ENCODE measurements around the gene MYL4.

MYL4 gene

DNA sequence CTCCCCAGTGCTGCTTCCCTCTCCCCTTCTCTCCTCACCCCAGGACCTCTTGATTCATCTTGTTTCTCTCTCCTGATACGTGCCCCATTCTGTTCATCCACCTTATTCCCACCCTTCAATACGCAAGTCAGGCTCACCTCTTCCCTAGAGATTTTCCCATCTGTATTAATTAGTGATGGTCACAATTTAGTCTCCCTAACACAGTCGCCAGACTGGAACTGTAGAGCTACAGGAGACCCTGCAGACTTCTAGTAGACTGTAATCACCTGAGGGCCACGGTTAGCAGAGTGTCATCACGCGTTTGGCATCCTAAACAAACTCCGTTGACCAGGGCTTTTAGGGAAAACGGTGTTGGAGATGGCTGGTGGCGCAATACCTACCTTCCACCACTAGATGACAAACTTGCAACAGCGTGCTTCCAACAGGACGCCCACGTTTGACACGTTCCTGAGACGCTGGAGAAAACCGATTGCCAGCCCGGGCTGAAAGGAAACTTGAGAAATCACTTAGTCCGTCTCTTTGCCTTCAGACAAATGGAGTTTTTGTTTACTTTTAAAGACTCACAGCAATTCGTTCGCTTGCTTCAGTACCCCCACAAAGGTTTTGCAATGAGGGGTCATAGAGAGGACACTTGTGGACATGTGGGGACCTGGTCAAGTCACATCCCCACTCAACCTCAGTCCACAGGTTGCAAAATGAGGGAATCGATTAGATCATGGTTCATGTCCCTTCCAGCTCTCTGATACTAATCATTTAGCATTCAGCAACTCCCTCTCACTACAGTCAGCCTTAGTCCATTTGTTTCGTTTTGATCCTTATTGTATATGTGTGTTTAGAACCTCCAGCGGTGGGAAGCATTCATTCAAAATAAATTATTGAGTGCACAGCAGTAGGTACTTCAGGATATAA lies 20.6 kb downstream of the MYL4 start:
- no peaks in the 10 kb centered on the region for H3K36me3 ChIP-seq (ENCODE audit: insufficient read depth, low read length)
- no peak overlapping the region for H3K4me3 ChIP-seq (ENCODE audit: low read length)
- no peaks in the 10 kb centered on the region for H3K9me3 ChIP-seq (ENCODE audit: low read length)
- peaks cover 3% of the 10 kb centered on the region for H3K4me1 ChIP-seq (ENCODE audit: insufficient read depth, low read length)
- H2AFZ ChIP-seq (ENCODE audit: low read depth, low read length) = no peak overlapping the region
- H3K27me3 ChIP-seq (ENCODE audit: insufficient read depth, low read length) = no peaks in the 10 kb centered on the region

DNA sequence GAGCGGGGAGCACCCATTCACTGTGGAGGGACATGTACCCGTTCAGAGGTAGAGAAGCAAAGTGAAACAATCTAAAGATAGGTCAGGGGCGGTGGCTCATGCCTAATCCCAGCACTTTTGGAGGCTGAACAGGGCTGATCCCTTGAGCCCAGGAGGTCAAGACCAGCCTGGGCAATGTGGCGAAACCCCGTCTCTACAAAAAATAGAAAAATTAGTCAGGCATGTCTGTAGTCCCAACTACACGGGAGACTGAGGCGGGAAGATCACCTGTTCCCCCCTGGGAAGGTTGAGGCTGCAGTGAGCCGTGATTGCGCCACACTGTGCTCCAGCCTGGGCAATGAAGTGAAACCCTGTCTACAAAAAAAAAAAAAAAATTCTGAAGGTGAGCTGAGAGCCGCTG lies 21.7 kb downstream of the MYL4 start:
- H3K36me3 ChIP-seq (ENCODE audit: insufficient read depth, low read length) = no peaks in the 10 kb centered on the region
- no peak overlapping the region for H3K4me3 ChIP-seq (ENCODE audit: low read length)
- no peak overlapping the region for H2AFZ ChIP-seq (ENCODE audit: low read depth, low read length)
- H3K27me3 ChIP-seq (ENCODE audit: insufficient read depth, low read length) = no peaks in the 10 kb centered on the region
- H3K4me1 ChIP-seq (ENCODE audit: insufficient read depth, low read length) = peaks cover 3% of the 10 kb centered on the region
- no peaks in the 10 kb centered on the region for H3K9me3 ChIP-seq (ENCODE audit: low read length)

DNA sequence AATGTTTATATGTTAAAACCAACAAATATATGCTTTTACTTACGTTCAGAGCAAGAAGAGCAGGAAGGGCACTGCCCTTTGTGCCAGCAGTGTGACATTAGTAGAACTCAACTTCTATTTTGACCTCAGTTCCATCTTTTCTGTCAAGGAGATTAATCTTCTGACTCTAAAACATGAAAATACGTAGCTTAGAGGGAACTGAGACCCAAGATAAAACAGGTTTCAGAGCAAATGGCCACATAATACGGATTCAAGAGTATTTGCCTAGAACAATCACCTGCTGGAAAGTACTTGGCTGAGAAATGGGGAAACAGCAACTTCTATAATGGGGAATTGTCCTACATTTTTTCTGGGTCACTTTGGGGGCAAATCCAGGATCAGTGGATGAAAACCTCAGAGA lies 22.2 kb downstream of the MYL4 start:
- Histone ChIP-seq H3K9me3 (ENCODE audit: low read length) (no peaks in the 10 kb centered on the region), H3K27me3 (ENCODE audit: insufficient read depth, low read length) (no peaks in the 10 kb centered on the region), H3K36me3 (ENCODE audit: insufficient read depth, low read length) (no peaks in the 10 kb centered on the region), H3K4me1 (ENCODE audit: insufficient read depth, low read length) (peaks cover 3% of the 10 kb centered on the region), H2AFZ (ENCODE audit: low read depth, low read length) (no peak overlapping the region), H3K4me3 (ENCODE audit: low read length) (no peak overlapping the region)

DNA sequence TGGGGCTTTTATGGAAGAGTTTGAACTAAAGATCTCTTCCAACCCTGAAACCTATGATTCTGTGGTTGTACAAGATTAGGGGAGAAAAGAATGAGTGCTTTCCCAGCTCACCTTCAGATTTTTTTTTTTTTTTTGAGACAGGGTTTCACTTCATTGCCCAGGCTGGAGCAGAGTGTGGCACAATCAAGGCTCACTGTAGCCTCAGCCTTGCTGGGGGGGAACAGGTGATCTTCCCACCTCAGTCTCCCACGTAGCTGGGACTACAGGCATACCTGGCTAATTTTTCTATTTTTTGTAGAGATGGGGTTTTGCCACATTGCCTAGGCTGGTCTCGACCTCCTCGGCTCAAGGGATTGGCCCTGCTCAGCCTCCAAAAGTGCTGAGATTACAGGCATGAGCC lies 22.7 kb downstream of the MYL4 start:
- H3K4me1 ChIP-seq (ENCODE audit: insufficient read depth, low read length) = peaks cover 3% of the 10 kb centered on the region
- no peak overlapping the region for H2AFZ ChIP-seq (ENCODE audit: low read depth, low read length)
- H3K4me3 ChIP-seq (ENCODE audit: low read length) = no peak overlapping the region
- H3K36me3 ChIP-seq (ENCODE audit: insufficient read depth, low read length) = no peaks in the 10 kb centered on the region
- peaks cover under 1% of the 10 kb centered on the region for H3K27me3 ChIP-seq (ENCODE audit: insufficient read depth, low read length)
- no peaks in the 10 kb centered on the region for H3K9me3 ChIP-seq (ENCODE audit: low read length)

DNA sequence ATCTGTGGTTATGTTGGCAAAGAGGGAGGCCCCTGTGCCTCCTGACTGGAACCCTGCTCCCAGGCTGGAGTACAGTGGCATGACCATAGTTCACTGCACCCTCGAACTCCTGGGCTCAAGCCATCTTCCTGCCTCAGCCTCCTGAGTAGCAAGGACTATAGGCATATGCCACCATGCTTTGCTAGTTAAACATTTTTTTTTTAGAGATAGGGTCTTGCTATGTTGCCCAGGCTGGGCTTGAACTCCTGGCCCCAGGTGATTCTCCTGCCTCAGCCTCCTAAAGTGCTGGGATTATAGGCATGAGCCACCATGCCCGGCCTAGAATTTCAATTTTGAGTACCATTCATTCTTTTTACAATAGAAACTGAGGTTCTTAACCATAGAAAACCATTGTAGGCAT lies 23.3 kb downstream of the MYL4 start:
- Histone ChIP-seq H3K27me3 (ENCODE audit: insufficient read depth, low read length) (peaks cover 4% of the 10 kb centered on the region), H3K36me3 (ENCODE audit: insufficient read depth, low read length) (no peaks in the 10 kb centered on the region), H3K4me3 (ENCODE audit: low read length) (no peak overlapping the region), H3K4me1 (ENCODE audit: insufficient read depth, low read length) (peaks cover 3% of the 10 kb centered on the region), H3K9me3 (ENCODE audit: low read length) (no peaks in the 10 kb centered on the region), H2AFZ (ENCODE audit: low read depth, low read length) (no peak overlapping the region)

DNA sequence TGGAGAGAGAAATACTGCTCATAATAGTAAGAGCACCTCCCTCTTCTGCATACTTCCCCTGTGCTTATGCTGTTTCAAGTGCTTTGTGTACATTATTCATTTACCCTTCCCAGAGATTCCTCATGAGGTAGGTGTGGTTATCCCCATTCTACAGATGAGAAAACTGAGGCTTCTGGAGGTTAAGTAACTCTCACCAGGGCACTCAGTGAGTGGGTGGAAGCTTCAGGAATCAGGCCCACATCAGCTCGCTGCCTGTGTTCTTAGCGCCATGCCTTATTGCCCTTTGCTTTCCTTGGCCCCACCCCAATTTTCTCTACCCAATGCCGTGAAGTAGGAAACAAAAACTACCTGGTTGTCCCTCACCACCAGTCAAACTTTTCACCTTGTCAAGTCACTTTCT lies 26.4 kb downstream of the MYL4 start:
- Histone ChIP-seq H3K27me3 (ENCODE audit: insufficient read depth, low read length) (peaks cover 4% of the 10 kb centered on the region), H3K4me3 (ENCODE audit: low read length) (no peak overlapping the region), H3K9me3 (ENCODE audit: low read length) (no peaks in the 10 kb centered on the region), H3K36me3 (ENCODE audit: insufficient read depth, low read length) (no peaks in the 10 kb centered on the region), H2AFZ (ENCODE audit: low read depth, low read length) (no peak overlapping the region), H3K4me1 (ENCODE audit: insufficient read depth, low read length) (no peaks in the 10 kb centered on the region)

DNA sequence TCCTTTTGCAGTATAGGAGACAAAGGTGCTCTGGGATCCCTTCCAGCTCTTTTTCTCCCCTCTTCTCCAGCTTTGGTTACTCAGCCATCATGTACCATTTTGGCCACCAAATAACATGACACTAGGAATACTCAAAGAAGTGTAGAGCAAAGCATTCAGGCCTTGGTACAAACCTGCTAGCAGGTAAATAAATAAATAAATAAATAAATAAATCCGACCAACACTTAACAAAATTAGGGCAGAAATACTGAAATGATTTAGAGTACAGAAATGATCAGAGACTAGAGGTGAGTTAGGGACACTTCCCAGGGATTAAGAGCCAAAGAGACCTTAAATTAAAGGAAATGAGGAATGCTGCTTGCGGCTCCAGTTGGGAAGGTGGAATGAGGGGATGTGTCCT lies 26.8 kb downstream of the MYL4 start:
- Histone ChIP-seq H3K36me3 (ENCODE audit: insufficient read depth, low read length) (no peaks in the 10 kb centered on the region), H3K4me3 (ENCODE audit: low read length) (no peak overlapping the region), H2AFZ (ENCODE audit: low read depth, low read length) (no peak overlapping the region)

DNA sequence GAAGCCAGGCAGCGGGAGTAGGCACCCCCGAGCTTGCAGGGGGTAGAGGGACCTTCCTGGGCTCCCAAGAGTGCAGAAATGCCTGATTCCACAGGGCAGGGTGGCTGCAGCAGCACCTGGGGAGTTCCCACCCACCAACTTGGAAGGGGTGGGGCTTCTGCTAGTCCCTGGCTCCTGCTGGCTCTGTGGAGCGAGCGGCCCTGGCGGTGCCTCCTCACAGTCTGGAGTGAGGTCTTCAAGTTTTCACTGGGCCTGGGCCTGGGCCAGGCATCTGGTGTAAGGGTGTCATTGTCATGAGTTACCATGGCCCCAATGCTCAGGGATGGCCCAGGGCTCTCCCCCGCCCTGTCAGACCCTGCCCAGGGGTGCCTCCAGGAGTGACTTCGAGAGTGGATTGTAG lies 28.7 kb downstream of the MYL4 start:
- H3K4me3 ChIP-seq (ENCODE audit: low read length) = no peak overlapping the region
- no peaks in the 10 kb centered on the region for H3K4me1 ChIP-seq (ENCODE audit: insufficient read depth, low read length)
- peaks cover 4% of the 10 kb centered on the region for H3K27me3 ChIP-seq (ENCODE audit: insufficient read depth, low read length)
- no peaks in the 10 kb centered on the region for H3K36me3 ChIP-seq (ENCODE audit: insufficient read depth, low read length)
- no peaks in the 10 kb centered on the region for H3K9me3 ChIP-seq (ENCODE audit: low read length)
- H2AFZ ChIP-seq (ENCODE audit: low read depth, low read length) = no peak overlapping the region

More for the DNA sequence above, 26.8 kb downstream of the MYL4 start:
- H3K27me3 ChIP-seq (ENCODE audit: insufficient read depth, low read length) = peaks cover 4% of the 10 kb centered on the region
- no peaks in the 10 kb centered on the region for H3K9me3 ChIP-seq (ENCODE audit: low read length)
- H3K4me1 ChIP-seq (ENCODE audit: insufficient read depth, low read length) = no peaks in the 10 kb centered on the region

DNA sequence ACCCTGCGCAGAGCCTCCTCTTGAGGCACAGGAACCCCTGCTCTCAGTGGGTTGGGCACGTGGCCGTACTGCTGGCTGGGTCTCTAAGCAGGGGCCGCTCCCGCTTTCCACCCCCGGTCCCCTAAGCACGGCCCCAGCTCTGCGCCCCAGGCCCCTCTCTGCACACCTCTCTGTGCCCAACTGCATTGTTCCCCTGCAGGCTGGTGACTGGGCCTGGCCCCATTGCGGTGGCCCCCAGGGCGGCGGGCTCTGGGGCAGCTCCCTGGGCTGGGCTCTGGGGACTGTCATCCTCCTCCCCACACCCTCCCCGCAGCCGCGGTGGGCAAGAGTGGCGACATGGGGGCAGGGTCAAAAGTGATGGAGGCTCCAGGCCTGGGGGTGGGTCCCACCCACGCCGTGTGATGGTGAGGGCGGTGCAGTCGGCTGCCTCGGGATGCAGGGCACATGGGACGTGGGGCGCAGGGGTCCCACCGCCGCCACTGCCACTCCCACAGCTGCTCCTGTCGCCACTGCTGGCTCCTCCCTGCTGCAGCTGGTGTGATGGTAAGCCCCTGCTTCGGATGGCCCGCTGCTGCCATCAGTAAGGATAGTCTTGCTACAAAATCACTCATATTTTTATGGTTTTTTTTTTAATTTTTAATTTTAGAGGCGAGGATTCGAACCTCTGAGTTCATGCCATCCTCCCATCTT lies 29.3 kb downstream of the MYL4 start:
- H3K9me3 ChIP-seq (ENCODE audit: low read length) = no peaks in the 10 kb centered on the region
- H3K4me3 ChIP-seq (ENCODE audit: low read length) = no peak overlapping the region
- H2AFZ ChIP-seq (ENCODE audit: low read depth, low read length) = no peak overlapping the region
- H3K27me3 ChIP-seq (ENCODE audit: insufficient read depth, low read length) = peaks cover 4% of the 10 kb centered on the region
- H3K36me3 ChIP-seq (ENCODE audit: insufficient read depth, low read length) = no peaks in the 10 kb centered on the region
- H3K4me1 ChIP-seq (ENCODE audit: insufficient read depth, low read length) = no peaks in the 10 kb centered on the region

DNA sequence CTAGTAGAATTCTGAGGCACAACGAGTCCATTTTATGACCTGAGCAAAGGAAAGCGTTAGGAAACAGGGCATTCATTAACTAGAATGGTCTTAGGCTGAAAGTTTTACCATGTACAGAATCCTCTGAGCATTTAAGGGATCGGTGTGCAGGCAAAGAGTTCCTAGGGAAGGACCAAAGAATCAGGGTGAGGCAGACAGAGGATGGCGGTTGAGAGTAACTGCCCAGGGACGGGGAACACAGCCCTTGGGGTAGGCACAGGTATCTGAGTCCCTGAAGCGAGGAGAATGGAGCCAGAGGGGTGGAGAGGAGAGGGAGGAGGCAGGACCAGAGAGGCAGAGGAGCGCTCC lies 30.4 kb downstream of the MYL4 start:
- Histone ChIP-seq H3K9me3 (ENCODE audit: low read length) (no peaks in the 10 kb centered on the region), H3K4me3 (ENCODE audit: low read length) (no peak overlapping the region), H3K4me1 (ENCODE audit: insufficient read depth, low read length) (no peaks in the 10 kb centered on the region), H3K27me3 (ENCODE audit: insufficient read depth, low read length) (peaks cover 7% of the 10 kb centered on the region), H3K36me3 (ENCODE audit: insufficient read depth, low read length) (no peaks in the 10 kb centered on the region), H2AFZ (ENCODE audit: low read depth, low read length) (no peak overlapping the region)

DNA sequence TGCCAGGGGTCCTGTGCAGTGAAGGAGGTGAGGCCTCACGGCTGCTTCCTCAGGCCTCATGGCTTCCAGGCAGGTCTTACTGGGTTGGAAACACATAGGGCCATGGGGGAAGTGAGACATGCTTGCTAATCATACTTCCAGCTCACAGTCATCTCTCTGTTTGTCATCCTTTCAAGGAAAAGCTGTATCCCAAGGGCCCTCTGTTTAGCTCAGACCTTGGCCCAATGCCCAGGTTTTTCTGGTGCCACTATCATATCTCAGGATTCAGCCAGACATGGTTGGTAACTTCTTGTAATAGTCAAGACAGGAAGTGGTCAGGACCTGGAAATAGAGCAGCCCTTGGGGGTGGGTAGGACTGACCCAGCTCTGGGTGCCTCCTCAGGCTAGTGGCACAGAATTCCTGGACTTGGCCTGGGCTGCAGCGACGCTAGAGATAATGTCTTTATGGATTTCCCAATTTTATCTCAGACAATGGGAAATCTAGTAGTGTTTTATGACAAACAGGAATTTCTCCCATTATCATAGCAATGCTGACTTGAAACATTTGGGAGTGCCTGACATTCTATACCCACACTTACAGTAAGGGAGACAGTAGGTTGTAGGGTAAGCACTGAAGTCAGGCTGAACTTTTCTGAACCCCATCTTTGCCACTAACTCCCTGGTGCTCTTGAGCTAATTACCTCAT lies 31.0 kb downstream of the MYL4 start:
- Histone ChIP-seq H3K36me3 (ENCODE audit: insufficient read depth, low read length) (no peaks in the 10 kb centered on the region), H2AFZ (ENCODE audit: low read depth, low read length) (no peak overlapping the region), H3K9me3 (ENCODE audit: low read length) (no peaks in the 10 kb centered on the region), H3K4me3 (ENCODE audit: low read length) (no peak overlapping the region), H3K4me1 (ENCODE audit: insufficient read depth, low read length) (no peaks in the 10 kb centered on the region), H3K27me3 (ENCODE audit: insufficient read depth, low read length) (peaks cover 11% of the 10 kb centered on the region)

DNA sequence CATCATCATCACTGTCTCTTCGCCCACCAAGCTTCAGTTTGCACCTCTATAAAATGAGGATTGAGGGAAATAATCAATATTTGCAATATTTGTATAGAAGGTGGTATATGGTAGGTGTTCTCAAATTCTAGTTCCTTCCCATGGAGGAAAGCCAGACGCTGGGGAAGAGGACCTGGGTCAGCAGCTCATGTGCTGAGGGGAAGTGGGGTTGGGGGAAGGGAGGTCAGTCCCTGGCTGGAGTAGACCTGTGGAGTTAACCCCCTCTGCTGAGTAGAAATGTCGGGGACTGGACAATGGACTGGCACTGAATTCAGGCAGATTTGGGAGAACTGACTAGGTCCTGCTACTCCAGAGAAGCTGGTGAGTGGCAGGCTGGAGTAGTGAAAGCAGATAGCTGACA lies 31.7 kb downstream of the MYL4 start:
- Histone ChIP-seq H3K4me1 (ENCODE audit: insufficient read depth, low read length) (no peaks in the 10 kb centered on the region), H2AFZ (ENCODE audit: low read depth, low read length) (no peak overlapping the region), H3K9me3 (ENCODE audit: low read length) (no peaks in the 10 kb centered on the region), H3K36me3 (ENCODE audit: insufficient read depth, low read length) (no peaks in the 10 kb centered on the region), H3K4me3 (ENCODE audit: low read length) (no peak overlapping the region), H3K27me3 (ENCODE audit: insufficient read depth, low read length) (peaks cover 17% of the 10 kb centered on the region)

DNA sequence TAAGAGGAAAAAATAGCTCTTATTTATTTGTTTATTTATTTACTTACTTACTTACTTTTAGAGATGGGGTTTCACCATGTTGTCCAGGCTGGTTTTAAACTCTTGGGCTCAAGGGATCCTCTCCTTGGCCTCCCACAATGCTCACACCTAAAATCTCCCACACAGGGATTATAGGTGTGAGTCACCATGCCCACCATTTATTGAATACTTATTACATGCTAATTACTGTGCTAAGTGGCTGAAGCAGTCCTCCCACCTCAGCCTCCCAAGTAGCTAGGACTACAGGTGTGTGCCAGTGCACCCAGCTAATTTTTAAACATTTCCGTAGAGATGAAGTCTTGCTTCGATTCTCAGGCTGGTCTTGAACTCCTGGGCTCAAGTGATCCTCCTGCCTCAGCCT lies 33.5 kb downstream of the MYL4 start:
- no peaks in the 10 kb centered on the region for H3K36me3 ChIP-seq (ENCODE audit: insufficient read depth, low read length)
- H2AFZ ChIP-seq (ENCODE audit: low read depth, low read length) = no peak overlapping the region
- H3K4me1 ChIP-seq (ENCODE audit: insufficient read depth, low read length) = no peaks in the 10 kb centered on the region
- H3K4me3 ChIP-seq (ENCODE audit: low read length) = no peak overlapping the region
- no peaks in the 10 kb centered on the region for H3K9me3 ChIP-seq (ENCODE audit: low read length)
- peaks cover 17% of the 10 kb centered on the region for H3K27me3 ChIP-seq (ENCODE audit: insufficient read depth, low read length)
